H9 (cell line): Measurements from ENCODE around the gene ATXN7L3. TPM values are rescaled to one million over a fixed set of nuclear protein-coding genes. Genes with fewer than 3 reads are reported as not detected.

Source experiments
- DNase-seq: peaks from one replicate; pipeline ENCODE4 v3.0.0-alpha.2; 2017
- H2AFZ ChIP-seq: one replicate; pipeline ENCODE4 v1.6.1; 2013; ENCODE audit warnings: mild to moderate bottlenecking, low read length, control low read depth, moderate library complexity
- H2AK5ac ChIP-seq: 2 replicates; pipeline ENCODE4 v1.6.1; 2013; ENCODE audit warnings: low read length, control low read depth, mixed read lengths; ENCODE audit not compliant: insufficient read length
- H2BK120ac ChIP-seq: one replicate; pipeline ENCODE4 v1.6.1; 2013; ENCODE audit warnings: low read depth, mild to moderate bottlenecking, low read length, control low read depth, inconsistent platforms; ENCODE audit not compliant: poor library complexity, severe bottlenecking
- H2BK12ac ChIP-seq: 2 replicates; pipeline ENCODE4 v1.6.1; 2013; ENCODE audit warnings: low read length, control low read depth, mixed read lengths, low read depth; ENCODE audit not compliant: insufficient read length
- H2BK15ac ChIP-seq: 2 replicates; pipeline ENCODE4 v1.6.1; 2013; ENCODE audit warnings: low read depth, low read length, control low read depth
- H2BK20ac ChIP-seq: one replicate; pipeline ENCODE4 v1.6.1; 2013; ENCODE audit warnings: low read depth, mild to moderate bottlenecking, low read length, control low read depth, inconsistent platforms; ENCODE audit not compliant: poor library complexity, severe bottlenecking
- H2BK5ac ChIP-seq: 2 replicates; pipeline ENCODE4 v1.6.1; 2013; ENCODE audit warnings: low read length, control low read depth, mixed read lengths; ENCODE audit not compliant: insufficient read length
- H3K14ac ChIP-seq: 2 replicates; pipeline ENCODE4 v1.6.1; 2013; ENCODE audit warnings: low read length, control low read depth; ENCODE audit not compliant: insufficient read depth
- H3K18ac ChIP-seq: 2 replicates; pipeline ENCODE4 v1.6.1; 2013; ENCODE audit warnings: low read depth, mild to moderate bottlenecking, mixed read lengths, low read length, control low read depth; ENCODE audit not compliant: insufficient read length
- H3K23ac ChIP-seq: 2 replicates; pipeline ENCODE4 v1.6.1; 2013; ENCODE audit warnings: low read length, control low read depth, mixed read lengths, low read depth; ENCODE audit not compliant: insufficient read length
- H3K23me2 ChIP-seq: 2 replicates; pipeline ENCODE4 v1.6.1; 2013; ENCODE audit warnings: low read depth, mild to moderate bottlenecking, mixed read lengths, low read length, control low read depth; ENCODE audit not compliant: insufficient read length, poor library complexity, severe bottlenecking
- H3K27ac ChIP-seq: 2 replicates; pipeline ENCODE4 v1.5.1; 2013; ENCODE audit warnings: low read length, control low read depth, mixed read lengths, low read depth; ENCODE audit not compliant: insufficient read length
- H3K27me3 ChIP-seq: 2 replicates; pipeline ENCODE4 v1.6.1; 2013; ENCODE audit warnings: low read length, control low read depth, inconsistent platforms; ENCODE audit not compliant: insufficient read depth
- H3K4ac ChIP-seq: 2 replicates; pipeline ENCODE4 v1.6.1; 2013; ENCODE audit warnings: low read depth, mild to moderate bottlenecking, control low read depth, inconsistent platforms, low read length, moderate library complexity
- H3K4me1 ChIP-seq: 2 replicates; pipeline ENCODE4 v1.6.1; 2013; ENCODE audit warnings: low read length, control low read depth, inconsistent platforms; ENCODE audit not compliant: insufficient read depth
- H3K4me2 ChIP-seq: 2 replicates; pipeline ENCODE4 v1.6.1; 2013; ENCODE audit warnings: low read length, control low read depth, mixed read lengths; ENCODE audit not compliant: insufficient read length, insufficient read depth
- H3K56ac ChIP-seq: 2 replicates; pipeline ENCODE4 v1.6.1; 2013; ENCODE audit warnings: low read depth, mild to moderate bottlenecking, mixed read lengths, low read length, control low read depth; ENCODE audit not compliant: insufficient read length
- H3K79me1 ChIP-seq: 2 replicates; pipeline ENCODE4 v1.6.1; 2013; ENCODE audit warnings: low read depth, mild to moderate bottlenecking, moderate library complexity, low read length, control low read depth, inconsistent platforms; ENCODE audit not compliant: insufficient read depth, poor library complexity, severe bottlenecking
- H3K79me2 ChIP-seq: 2 replicates; pipeline ENCODE4 v1.6.1; 2013; ENCODE audit warnings: low read length, control low read depth, inconsistent platforms; ENCODE audit not compliant: insufficient read depth
- H3K9ac ChIP-seq: 2 replicates; pipeline ENCODE4 v1.6.1; 2013; ENCODE audit warnings: low read length, control low read depth, mixed read lengths; ENCODE audit not compliant: insufficient read length; ENCODE audit errors: extremely low read depth
- H3K9me3 ChIP-seq: one replicate; pipeline ENCODE4 v1.6.1; 2013; ENCODE audit warnings: low read depth, low read length, inconsistent platforms; ENCODE audit not compliant: control insufficient read depth
- H3T11ph ChIP-seq: one replicate; pipeline ENCODE4 v1.6.1; 2013; ENCODE audit warnings: mild to moderate bottlenecking, low read length, control low read depth, inconsistent platforms
- H4K20me1 ChIP-seq: one replicate; pipeline ENCODE4 v1.6.1; 2013; ENCODE audit not compliant: control insufficient read depth, insufficient read length, insufficient read depth
- H4K5ac ChIP-seq: 2 replicates; pipeline ENCODE4 v1.6.1; 2013; ENCODE audit warnings: low read depth, mild to moderate bottlenecking, mixed read lengths, low read length, control low read depth; ENCODE audit not compliant: insufficient read length
- H4K8ac ChIP-seq: replicated peaks from 2 replicates; pipeline ENCODE4 v1.6.1; 2013; ENCODE audit warnings: low read length, control low read depth, mixed read lengths, low read depth; ENCODE audit not compliant: insufficient read length
- H4K91ac ChIP-seq: 2 replicates; pipeline ENCODE4 v1.6.1; 2013; ENCODE audit warnings: low read depth, mild to moderate bottlenecking, moderate library complexity, mixed read lengths, low read length, control low read depth; ENCODE audit not compliant: insufficient read length
- H3K27ac Mint-ChIP-seq, 3 experiments: 2 replicates in 2 of 3; 3 replicates in 1 of 3; pipeline ENCODE4 v1.8.0; 2020 to 2021; ENCODE audit warnings: mixed read lengths in 3 of 3, mild to moderate bottlenecking in 1 of 3, moderate library complexity in 1 of 3
- H3K27me3 Mint-ChIP-seq: 2 replicates; pipeline ENCODE4 v1.8.0; 2021; ENCODE audit warnings: low read depth, mild to moderate bottlenecking, moderate library complexity, mixed read lengths
- H3K36me3 Mint-ChIP-seq, 3 experiments: 2 replicates in 2 of 3; 3 replicates in 1 of 3; pipeline ENCODE4 v1.8.0; 2020 to 2021; ENCODE audit warnings: low read depth in 3 of 3, mixed read lengths in 3 of 3; ENCODE audit not compliant: insufficient read depth in 1 of 3
- H3K4me1 Mint-ChIP-seq, 2 experiments: 2 replicates each; pipeline ENCODE4 v1.8.0; 2020; ENCODE audit warnings: mixed read lengths in 2 of 2
- H3K4me3 Mint-ChIP-seq, 2 experiments: 2 replicates in 1 of 2; 3 replicates in 1 of 2; pipeline ENCODE4 v1.8.0; 2020 to 2021; ENCODE audit warnings: mild to moderate bottlenecking in 2 of 2, mixed read lengths in 2 of 2, moderate library complexity in 1 of 2
- H3K9me3 Mint-ChIP-seq, 2 experiments: 2 replicates in 1 of 2; 3 replicates in 1 of 2; pipeline ENCODE4 v1.8.0; 2020; ENCODE audit warnings: mild to moderate bottlenecking in 2 of 2, mixed read lengths in 2 of 2, moderate library complexity in 1 of 2
- CTCF ChIP-seq: fragments of 200-600 bp; sonication (generic); conservative IDR thresholded peaks from 3 replicates; pipeline ENCODE4 v1.8.0; 2021; ENCODE audit warnings: antibody characterized with exemption, mild to moderate bottlenecking
- WGBS: extraction: QIAGEN DNeasy Blood & Tissue Kit; methylation state at CpG from one replicate; pipeline ENCODE4 v1.1.7; 2013; ENCODE audit warnings: missing lambda C conversion rate, low lambda C conversion rate, mixed read lengths; ENCODE audit not compliant: insufficient read length; ENCODE audit errors: extremely low coverage; 5-methylcytosine and 5-hydroxymethylcytosine counted together
- total RNA-seq: library from RNA; stranded (reverse); gene quantifications from 2 replicates; pipeline ENCODE4 v1.2.1, GENCODE V29; 2021

Gene ATXN7L3
- total RNA-seq, 1 experiment from 2014 or later: 125 TPM

- Mint-ChIP-seq H3K36me3 (peaks cover 0 to 18% (median 14%) of the 10 kb centered on the region in 3 experiments; a peak in 6 of 7 replicates), H3K4me1 (peaks cover 17 to 21% of the 10 kb centered on the region in 2 experiments), H3K27me3 (no peaks in the 10 kb centered on the region; the same call in 1 of the 2 replicates), H3K9me3 (no peaks in the 10 kb centered on the region; a peak in 1 of 5 replicates), H3K4me3 (peak overlapping the region; percentile 83 to 90), H3K27ac (peak overlapping the region; percentile 88 to 98 (median 92))
- peak; percentile 84 for DNase-seq
- H4K8ac ChIP-seq: no peak overlapping the region
- TF ChIP-seq CTCF: no peak
- no CpG with 5 or more reads among the region's 54 CpGs for WGBS
- no peaks in the 10 kb centered on the region for H3K27me3 ChIP-seq
- no peak overlapping the region for H2BK120ac ChIP-seq
- H2BK20ac ChIP-seq: no peak overlapping the region
- no peak overlapping the region for H2BK15ac ChIP-seq
- 0 out of 2 replicates have a peak, but pooled peaks cover 4% of the 10 kb centered on the region for H3K4me1 ChIP-seq
- no peak overlapping the region for H2AK5ac ChIP-seq
- H3K9me3 ChIP-seq: no peaks in the 10 kb centered on the region
- no peak overlapping the region for H4K5ac ChIP-seq
- H3K4ac ChIP-seq: no peak overlapping the region
- no peaks in the 10 kb centered on the region for H4K20me1 ChIP-seq
- H2AFZ ChIP-seq: no peak overlapping the region
- peak overlapping the region; percentile 57; the same call in 1 of the 2 replicates for H3K14ac ChIP-seq
- peaks cover 6% of the 10 kb centered on the region for H3K79me1 ChIP-seq
- H4K91ac ChIP-seq: no peak overlapping the region
- H3K27ac ChIP-seq: no peak overlapping the region
- no peak overlapping the region for H3T11ph ChIP-seq
- no peak overlapping the region for H2BK5ac ChIP-seq
- no peak overlapping the region for H3K56ac ChIP-seq
- H2BK12ac ChIP-seq: no peak overlapping the region
- no peak overlapping the region for H3K23ac ChIP-seq
- H3K18ac ChIP-seq: peak overlapping the region; percentile 45
- H3K4me2 ChIP-seq: peak overlapping the region; percentile 88
- peaks cover 6% of the 10 kb centered on the region; the same call in 1 of the 2 replicates for H3K79me2 ChIP-seq
- H3K9ac ChIP-seq: peak overlapping the region; percentile 93
- peaks cover 27% of the 10 kb centered on the region for H3K23me2 ChIP-seq
Observed at GRCh38 chr17:44221084-44221861, 21.6 kb upstream of the ATXN7L3 start.
